B cell (primary cell): ENCODE data around the gene NEUROG1.

ENCODE experiments used
- CTCF ChIP-seq: fragments of 200-600 bp; IDR thresholded peaks from one replicate; pipeline ENCODE4 v1.8.0; 2022; ENCODE audit warnings: antibody characterized with exemption, mild to moderate bottlenecking
- EZH2 ChIP-seq: IDR thresholded peaks from 2 replicates; pipeline ENCODE4 v1.6.1; 2012; ENCODE audit warnings: borderline replicate concordance, low read depth, mild to moderate bottlenecking, moderate library complexity, low read length; ENCODE audit not compliant: insufficient read depth, poor library complexity, severe bottlenecking

GRCh38 chr5:135559354-135559753 is 23.6 kb upstream of the NEUROG1 start:
- TF ChIP-seq CTCF (no peak), EZH2 (no peak)
